Measurements from ENCODE around the gene FAH. TPM values are rescaled to one million over a fixed set of nuclear protein-coding genes. Genes with fewer than 3 reads are reported as not detected.

Gene FAH
- total RNA-seq, 1 experiment from 2014 or later = 21.5 TPM

DNA sequence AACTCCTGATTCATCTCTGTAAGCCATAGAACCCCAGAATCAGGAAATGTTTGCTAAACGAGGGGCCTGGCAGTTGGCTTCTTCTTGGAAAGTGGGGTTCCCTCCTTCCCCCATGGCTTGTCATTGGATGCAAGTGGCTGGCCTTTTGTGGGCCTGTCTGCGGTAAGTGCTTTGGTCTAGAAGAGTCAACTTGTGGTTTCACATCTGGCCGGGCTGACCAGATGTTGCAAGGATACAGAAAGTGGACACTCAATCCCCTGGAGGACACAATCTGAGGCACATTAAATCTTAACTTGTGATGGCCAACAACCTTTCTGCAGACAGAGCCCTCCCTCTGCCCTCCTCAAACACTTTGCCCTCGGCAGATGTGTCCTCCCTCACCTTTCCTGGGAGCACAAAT lies 1.1 kb downstream of the FAH start:
- H3K4me3 Mint-ChIP-seq = peak overlapping the region; percentile 87 to 93
- no peak overlapping the region for H4K91ac ChIP-seq (ENCODE audit: insufficient read length, low read depth, low read length)
- H3K27me3 Mint-ChIP-seq (ENCODE audit: low read depth) = peaks cover 11% of the 10 kb centered on the region
- no peak overlapping the region for H3K14ac ChIP-seq (ENCODE audit: insufficient read depth, low read length)
- no peaks in the 10 kb centered on the region for H3K9me3 Mint-ChIP-seq
- no peak overlapping the region for H2BK12ac ChIP-seq (ENCODE audit: insufficient read length, low read depth, low read length)
- no peak overlapping the region for H2BK20ac ChIP-seq (ENCODE audit: low read depth, low read length, poor library complexity, severe bottlenecking)
- WGBS (ENCODE audit: extremely low coverage, insufficient read length, low lambda C conversion rate) = no CpG with 5 or more reads among the region's 4 CpGs
- no peak overlapping the region for H2BK15ac ChIP-seq (ENCODE audit: low read depth, low read length)
- no peaks in the 10 kb centered on the region for H3K9me3 ChIP-seq (ENCODE audit: control insufficient read depth, low read depth, low read length)
- no peak overlapping the region for H3K56ac ChIP-seq (ENCODE audit: insufficient read length, low read depth, low read length)
- H2BK5ac ChIP-seq (ENCODE audit: insufficient read length, low read length) = no peak overlapping the region
- H4K20me1 ChIP-seq (ENCODE audit: control insufficient read depth, insufficient read depth, insufficient read length) = no peaks in the 10 kb centered on the region
- DNase-seq = no peak
- H4K5ac ChIP-seq (ENCODE audit: insufficient read length, low read depth, low read length) = no peak overlapping the region
- no peaks in the 10 kb centered on the region for H3K79me1 ChIP-seq (ENCODE audit: insufficient read depth, low read depth, low read length, poor library complexity, severe bottlenecking)
- no peak overlapping the region for H3T11ph ChIP-seq (ENCODE audit: low read length)
- H3K27ac Mint-ChIP-seq = no peak overlapping the region
- no peak overlapping the region for H3K9ac ChIP-seq (ENCODE audit: extremely low read depth, insufficient read length, low read length)
- no peak overlapping the region for H3K23ac ChIP-seq (ENCODE audit: insufficient read length, low read depth, low read length)
- no peak overlapping the region for H3K18ac ChIP-seq (ENCODE audit: insufficient read length, low read depth, low read length)
- peaks cover 29 to 33% of the 10 kb centered on the region in 2 experiments for H3K4me1 Mint-ChIP-seq
- H2BK120ac ChIP-seq (ENCODE audit: low read depth, low read length, poor library complexity, severe bottlenecking) = no peak overlapping the region
- peaks cover 11% of the 10 kb centered on the region for H3K23me2 ChIP-seq (ENCODE audit: insufficient read length, low read depth, low read length, poor library complexity, severe bottlenecking)
- peak overlapping the region; percentile 84 for H3K4me2 ChIP-seq (ENCODE audit: insufficient read depth, insufficient read length, low read length)
- peaks cover 2 to 7% (median 3%) of the 10 kb centered on the region in 3 experiments; a peak in 4 of 7 replicates for H3K36me3 Mint-ChIP-seq (ENCODE audit: insufficient read depth in 1 of 3, low read depth in 3 of 3)
- H2AFZ ChIP-seq (ENCODE audit: low read length) = no peak overlapping the region
- no peak overlapping the region for H4K8ac ChIP-seq (replicated peaks; ENCODE audit: insufficient read length, low read depth, low read length)
- no peak overlapping the region for H3K27ac ChIP-seq (ENCODE audit: insufficient read length, low read depth, low read length)
- no peaks in the 10 kb centered on the region for H3K27me3 ChIP-seq (ENCODE audit: insufficient read depth, low read length)
- no peak overlapping the region for H2AK5ac ChIP-seq (ENCODE audit: insufficient read length, low read length)
- no peaks in the 10 kb centered on the region; the same call in 1 of the 2 replicates for H3K4me1 ChIP-seq (ENCODE audit: insufficient read depth, low read length)
- TF ChIP-seq, protein P1, sequence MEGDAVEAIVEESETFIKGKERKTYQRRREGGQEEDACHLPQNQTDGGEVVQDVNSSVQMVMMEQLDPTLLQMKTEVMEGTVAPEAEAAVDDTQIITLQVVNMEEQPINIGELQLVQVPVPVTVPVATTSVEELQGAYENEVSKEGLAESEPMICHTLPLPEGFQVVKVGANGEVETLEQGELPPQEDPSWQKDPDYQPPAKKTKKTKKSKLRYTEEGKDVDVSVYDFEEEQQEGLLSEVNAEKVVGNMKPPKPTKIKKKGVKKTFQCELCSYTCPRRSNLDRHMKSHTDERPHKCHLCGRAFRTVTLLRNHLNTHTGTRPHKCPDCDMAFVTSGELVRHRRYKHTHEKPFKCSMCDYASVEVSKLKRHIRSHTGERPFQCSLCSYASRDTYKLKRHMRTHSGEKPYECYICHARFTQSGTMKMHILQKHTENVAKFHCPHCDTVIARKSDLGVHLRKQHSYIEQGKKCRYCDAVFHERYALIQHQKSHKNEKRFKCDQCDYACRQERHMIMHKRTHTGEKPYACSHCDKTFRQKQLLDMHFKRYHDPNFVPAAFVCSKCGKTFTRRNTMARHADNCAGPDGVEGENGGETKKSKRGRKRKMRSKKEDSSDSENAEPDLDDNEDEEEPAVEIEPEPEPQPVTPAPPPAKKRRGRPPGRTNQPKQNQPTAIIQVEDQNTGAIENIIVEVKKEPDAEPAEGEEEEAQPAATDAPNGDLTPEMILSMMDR (conservative IDR thresholded peaks at IDR 0.05) = no peak
- H3K79me2 ChIP-seq (ENCODE audit: insufficient read depth, low read length) = no peaks in the 10 kb centered on the region
- no peak overlapping the region for H3K4ac ChIP-seq (ENCODE audit: low read depth, low read length)

All from H9 (cell line).